Measurements from ENCODE around the gene LSG1. TPM values are rescaled to one million over a fixed set of nuclear protein-coding genes. Genes with fewer than 3 reads are reported as not detected.

Gene LSG1
- total and polyA plus RNA-seq, 10 of the 15 experiments (the other 5 are each of a cell fraction or from before 2014, with no cell fraction given): 14.3 to 75.6 (median 54.4) TPM

DNA sequence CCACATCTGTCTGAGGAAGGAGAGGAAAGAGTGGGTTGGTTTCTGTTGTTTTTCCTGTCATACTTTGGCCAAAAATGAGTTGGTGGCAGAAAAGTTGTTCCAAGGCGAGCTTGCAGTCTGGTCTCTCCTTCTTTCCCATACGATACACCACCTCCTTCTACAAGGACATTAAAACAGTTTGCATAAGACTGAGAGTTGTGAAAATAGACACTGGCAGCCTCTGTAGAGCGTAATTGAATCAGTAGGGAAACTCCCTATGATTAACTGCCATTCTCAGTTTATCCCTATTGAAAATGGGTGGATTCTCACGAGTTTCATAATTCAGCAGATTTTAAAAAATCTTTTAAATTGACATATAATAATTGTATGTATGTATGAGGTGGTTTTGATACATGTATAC is 3.7 kb upstream of the LSG1 start:
- FAIRE-seq (no peak), DNase-seq (ENCODE audit: low read depth, low spot score) (no peak), ATAC-seq (peak; percentile 35)
- no TSS peak for BruUV-seq (replicated peaks)
- Histone ChIP-seq H3K27ac (ENCODE audit: control insufficient read depth, insufficient read depth) (no peak overlapping the region; the same call in 1 of the 2 replicates), H3K9ac (ENCODE audit: control insufficient read depth, insufficient read depth, low read length) (peak overlapping the region; percentile 46), H3K4me1 (ENCODE audit: control insufficient read depth, insufficient read depth, low read length) (peaks cover 17% of the 10 kb centered on the region), H2AFZ (ENCODE audit: control insufficient read depth, low read depth, low read length) (peak overlapping the region; percentile 68), H3K4me3 (no peak overlapping the region), H3K4me2 (ENCODE audit: control insufficient read depth, insufficient read depth) (peak overlapping the region; percentile 59), H3K36me3 (ENCODE audit: control insufficient read depth in 2 of 2, insufficient read depth in 2 of 2, low read length in 1 of 2) (no peaks in the 10 kb centered on the region), H3K9me3 (replicated peaks; ENCODE audit: control insufficient read depth, insufficient read depth, low read length) (no peaks in the 10 kb centered on the region), H4K20me1 (ENCODE audit: control insufficient read depth, insufficient read depth) (no peaks in the 10 kb centered on the region), H3K79me2 (ENCODE audit: control insufficient read depth, insufficient read depth, low read length) (peaks cover 13% of the 10 kb centered on the region), H3K27me3 (replicated peaks in 1 of 2; ENCODE audit: control insufficient read depth in 2 of 2, insufficient read depth in 2 of 2, low read length in 1 of 2) (no peaks in the 10 kb centered on the region)
- ChIA-PET CTCF (interaction anchor here (1.1 to 6.0 kb wide), 4 partner anchors 7 to 587 kb away, joined by 3 to 96 read pairs (median 4); no protein-coding TSS in a partner anchor), POLR2A (interaction anchor here (1.0 to 1.5 kb wide), 3 partner anchors 12 to 583 kb away, joined by 3 to 4 read pairs (median 3); no protein-coding TSS in a partner anchor), SMC1A (ENCODE audit: uncharacterized antibody, unreplicated experiment) (interaction anchor here (0.8 to 2.2 kb wide), 5 partner anchors 10 to 455 kb away, joined by 3 to 7 read pairs (median 3); no protein-coding TSS in a partner anchor), RAD21 (ENCODE audit: unreplicated experiment) (interaction anchor here (0.8 to 1.0 kb wide), 2 partner anchors 13 to 585 kb away, joined by 3 to 4 read pairs; no protein-coding TSS in a partner anchor)
- TF ChIP-seq PML (IDR thresholded peaks at IDR 0.05; ENCODE audit: low read length) (no peak), STAT3 (IDR thresholded peaks at IDR 0.05; ENCODE audit: low read depth, low read length) (no peak), FOS (IDR thresholded peaks at IDR 0.05; ENCODE audit: borderline replicate concordance, extremely low read depth, insufficient read length) (no peak), ZNF24 (IDR thresholded peaks at IDR 0.05) (peak; percentile 64), JUNB (IDR thresholded peaks at IDR 0.05) (peak; percentile 14; the same call in 1 of the 2 replicates), NRF1 (conservative IDR thresholded peaks at IDR 0.05; ENCODE audit: low read depth, low read length) (no peak), DPF2 (IDR thresholded peaks at IDR 0.05) (no peak), ZNF384 (IDR thresholded peaks at IDR 0.05; ENCODE audit: borderline replicate concordance, low read depth, low read length) (no peak)
- TF ChIP-seq, protein P1, sequence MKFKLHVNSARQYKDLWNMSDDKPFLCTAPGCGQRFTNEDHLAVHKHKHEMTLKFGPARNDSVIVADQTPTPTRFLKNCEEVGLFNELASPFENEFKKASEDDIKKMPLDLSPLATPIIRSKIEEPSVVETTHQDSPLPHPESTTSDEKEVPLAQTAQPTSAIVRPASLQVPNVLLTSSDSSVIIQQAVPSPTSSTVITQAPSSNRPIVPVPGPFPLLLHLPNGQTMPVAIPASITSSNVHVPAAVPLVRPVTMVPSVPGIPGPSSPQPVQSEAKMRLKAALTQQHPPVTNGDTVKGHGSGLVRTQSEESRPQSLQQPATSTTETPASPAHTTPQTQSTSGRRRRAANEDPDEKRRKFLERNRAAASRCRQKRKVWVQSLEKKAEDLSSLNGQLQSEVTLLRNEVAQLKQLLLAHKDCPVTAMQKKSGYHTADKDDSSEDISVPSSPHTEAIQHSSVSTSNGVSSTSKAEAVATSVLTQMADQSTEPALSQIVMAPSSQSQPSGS (IDR thresholded peaks at IDR 0.05; ENCODE audit: low read length): no peak
- TF ChIP-seq, protein P2, sequence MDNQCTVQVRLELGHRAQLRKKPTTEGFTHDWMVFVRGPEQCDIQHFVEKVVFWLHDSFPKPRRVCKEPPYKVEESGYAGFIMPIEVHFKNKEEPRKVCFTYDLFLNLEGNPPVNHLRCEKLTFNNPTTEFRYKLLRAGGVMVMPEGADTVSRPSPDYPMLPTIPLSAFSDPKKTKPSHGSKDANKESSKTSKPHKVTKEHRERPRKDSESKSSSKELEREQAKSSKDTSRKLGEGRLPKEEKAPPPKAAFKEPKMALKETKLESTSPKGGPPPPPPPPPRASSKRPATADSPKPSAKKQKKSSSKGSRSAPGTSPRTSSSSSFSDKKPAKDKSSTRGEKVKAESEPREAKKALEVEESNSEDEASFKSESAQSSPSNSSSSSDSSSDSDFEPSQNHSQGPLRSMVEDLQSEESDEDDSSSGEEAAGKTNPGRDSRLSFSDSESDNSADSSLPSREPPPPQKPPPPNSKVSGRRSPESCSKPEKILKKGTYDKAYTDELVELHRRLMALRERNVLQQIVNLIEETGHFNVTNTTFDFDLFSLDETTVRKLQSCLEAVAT (IDR thresholded peaks at IDR 0.05): 0 out of 2 replicates have a peak, but pooled peaks have one; percentile 2
- TF ChIP-seq, protein P3, sequence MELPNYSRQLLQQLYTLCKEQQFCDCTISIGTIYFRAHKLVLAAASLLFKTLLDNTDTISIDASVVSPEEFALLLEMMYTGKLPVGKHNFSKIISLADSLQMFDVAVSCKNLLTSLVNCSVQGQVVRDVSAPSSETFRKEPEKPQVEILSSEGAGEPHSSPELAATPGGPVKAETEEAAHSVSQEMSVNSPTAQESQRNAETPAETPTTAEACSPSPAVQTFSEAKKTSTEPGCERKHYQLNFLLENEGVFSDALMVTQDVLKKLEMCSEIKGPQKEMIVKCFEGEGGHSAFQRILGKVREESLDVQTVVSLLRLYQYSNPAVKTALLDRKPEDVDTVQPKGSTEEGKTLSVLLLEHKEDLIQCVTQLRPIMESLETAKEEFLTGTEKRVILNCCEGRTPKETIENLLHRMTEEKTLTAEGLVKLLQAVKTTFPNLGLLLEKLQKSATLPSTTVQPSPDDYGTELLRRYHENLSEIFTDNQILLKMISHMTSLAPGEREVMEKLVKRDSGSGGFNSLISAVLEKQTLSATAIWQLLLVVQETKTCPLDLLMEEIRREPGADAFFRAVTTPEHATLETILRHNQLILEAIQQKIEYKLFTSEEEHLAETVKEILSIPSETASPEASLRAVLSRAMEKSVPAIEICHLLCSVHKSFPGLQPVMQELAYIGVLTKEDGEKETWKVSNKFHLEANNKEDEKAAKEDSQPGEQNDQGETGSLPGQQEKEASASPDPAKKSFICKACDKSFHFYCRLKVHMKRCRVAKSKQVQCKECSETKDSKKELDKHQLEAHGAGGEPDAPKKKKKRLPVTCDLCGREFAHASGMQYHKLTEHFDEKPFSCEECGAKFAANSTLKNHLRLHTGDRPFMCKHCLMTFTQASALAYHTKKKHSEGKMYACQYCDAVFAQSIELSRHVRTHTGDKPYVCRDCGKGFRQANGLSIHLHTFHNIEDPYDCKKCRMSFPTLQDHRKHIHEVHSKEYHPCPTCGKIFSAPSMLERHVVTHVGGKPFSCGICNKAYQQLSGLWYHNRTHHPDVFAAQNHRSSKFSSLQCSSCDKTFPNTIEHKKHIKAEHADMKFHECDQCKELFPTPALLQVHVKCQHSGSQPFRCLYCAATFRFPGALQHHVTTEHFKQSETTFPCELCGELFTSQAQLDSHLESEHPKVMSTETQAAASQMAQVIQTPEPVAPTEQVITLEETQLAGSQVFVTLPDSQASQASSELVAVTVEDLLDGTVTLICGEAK (IDR thresholded peaks at IDR 0.05; ENCODE audit: borderline replicate concordance): no peak
- in situ Hi-C loops (cut with MboI) (loop anchor here (5.0 to 10.0 kb wide), 2 partner anchors 422 to 769 kb away; partner anchors contain the start of gene ACAP2), intact Hi-C loops (cut with micrococcal nuclease; ENCODE audit: unreplicated experiment) (no loop called here)
- WGBS (ENCODE audit: insufficient coverage, insufficient replicate concordance, low lambda C conversion rate, missing lambda C conversion rate): 0% methylated on average over 4 of the region's 4 CpGs
